B cell (primary cell): ENCODE measurements around the gene MMP14. TPM values are rescaled to one million over a fixed set of nuclear protein-coding genes. Genes with fewer than 3 reads are reported as not detected.

Source experiments
- ATAC-seq: fragments of 200-7000 bp; cut with Tn5 transposase; one replicate; pipeline ENCODE4 v1.10.0; 2021; ENCODE audit warnings: low read depth, mild to moderate bottlenecking, moderate number of reproducible peaks, moderate library complexity
- CTCF ChIA-PET: fragments of 350-600 bp; sonication (Branson Sonifier 250); formaldehyde crosslinking; loops from one replicate; lab custom pipeline; 2021; ENCODE audit warnings: antibody characterized with exemption, inconsistent platforms; lab: Charles Lee
- POLR2A ChIA-PET: fragments of 350-600 bp; sonication (Branson Sonifier 250); formaldehyde crosslinking; loops from one replicate; lab custom pipeline; 2021; ENCODE audit warnings: antibody characterized with exemption; lab: Charles Lee
- DNase-seq: peaks from one replicate; pipeline ENCODE4 v3.0.0; 2013
- H2AFZ ChIP-seq: 2 replicates; pipeline ENCODE4 v1.6.1; 2012; ENCODE audit warnings: mild to moderate bottlenecking, low read depth, low read length; ENCODE audit not compliant: insufficient read depth, poor library complexity, severe bottlenecking
- H3K27ac ChIP-seq, 2 donors: 1 replicate in 1 of 2; 2 replicates in 1 of 2; pipeline ENCODE4 v1.5.1; 2012 to 2013; ENCODE audit warnings: low read length in 2 of 2, mild to moderate bottlenecking in 2 of 2, moderate library complexity in 1 of 2
- H3K27me3 ChIP-seq, 4 experiments: fragments of 200-600 bp in 1 of 4; sonication (generic) in 1 of 4; replicated peaks in 1 of 4; 1 replicate in 2 of 4; 2 replicates in 2 of 4; pipeline versions ENCODE4 v1.6.1 to v1.7.0; 2013 to 2016; ENCODE audit warnings: low read length in 3 of 4, mild to moderate bottlenecking in 2 of 4, mixed read lengths in 1 of 4, moderate library complexity in 1 of 4; ENCODE audit not compliant: insufficient read depth in 4 of 4, control insufficient read depth in 3 of 4; ENCODE audit errors: control extremely low read depth in 1 of 4
- H3K36me3 ChIP-seq, 2 experiments: replicated peaks in 1 of 2; 1 replicate in 1 of 2; 2 replicates in 1 of 2; pipeline versions ENCODE4 v1.6.1 to v1.7.1; 2013; ENCODE audit warnings: low read length in 1 of 2; ENCODE audit not compliant: insufficient read depth in 2 of 2, control insufficient read depth in 1 of 2; ENCODE audit errors: control extremely low read depth in 1 of 2, extremely low read depth in 1 of 2
- H3K4me1 ChIP-seq, 2 donors: fragments of 200-600 bp in 1 of 2; sonication (generic) in 1 of 2; 1 replicate in 1 of 2; 2 replicates in 1 of 2; pipeline versions ENCODE4 v1.5.1 to v1.6.1; 2013 to 2017; ENCODE audit warnings: low read length in 2 of 2; ENCODE audit not compliant: control insufficient read depth in 2 of 2, insufficient read depth in 2 of 2
- H3K4me2 ChIP-seq: replicated peaks from 2 replicates; pipeline ENCODE3; 2012; ENCODE audit warnings: mild to moderate bottlenecking, low read depth, low read length; ENCODE audit not compliant: poor library complexity, severe bottlenecking
- H3K4me3 ChIP-seq, 5 experiments: fragments of 200-600 bp in 1 of 5; sonication (generic) in 1 of 5; 1 replicate in 3 of 5; 2 replicates in 2 of 5; pipeline versions ENCODE4 v1.5.1 to v1.7.0; 2011 to 2016; ENCODE audit warnings: low read length in 4 of 5, mild to moderate bottlenecking in 4 of 5, low read depth in 2 of 5, control low read depth in 1 of 5, moderate library complexity in 1 of 5; ENCODE audit not compliant: insufficient read depth in 1 of 5; ENCODE audit errors: control extremely low read depth in 1 of 5, extremely low read depth in 1 of 5
- H3K79me2 ChIP-seq: fragments of 200-600 bp; sonication (generic); one replicate; pipeline ENCODE4 v1.6.0; 2016; ENCODE audit warnings: low read length; ENCODE audit not compliant: control insufficient read depth, insufficient read depth
- H3K9ac ChIP-seq: fragments of 200-600 bp; sonication (generic); 2 replicates; pipeline ENCODE4 v1.6.1; 2017; ENCODE audit warnings: mild to moderate bottlenecking, low read length, moderate library complexity
- H3K9me3 ChIP-seq, 3 donors: one replicate each; pipeline versions ENCODE4 v1.6.1 to v1.7.1; 2013; ENCODE audit warnings: low read length in 2 of 3; ENCODE audit not compliant: control insufficient read depth in 2 of 3, insufficient read depth in 1 of 3; ENCODE audit errors: control extremely low read depth in 1 of 3
- H4K20me1 ChIP-seq: 2 replicates; pipeline ENCODE4 v1.6.0; 2012; ENCODE audit warnings: mild to moderate bottlenecking, low read length; ENCODE audit not compliant: insufficient read depth, control insufficient read depth, poor library complexity, severe bottlenecking
- H3K27ac Mint-ChIP-seq: one replicate; pipeline ENCODE4 v1.8.0; 2021; ENCODE audit warnings: mixed read lengths
- H3K27me3 Mint-ChIP-seq: one replicate; pipeline ENCODE4 v1.8.0; 2021; ENCODE audit warnings: mixed read lengths
- H3K4me1 Mint-ChIP-seq: one replicate; pipeline ENCODE4 v1.8.0; 2021; ENCODE audit warnings: mixed read lengths
- H3K4me3 Mint-ChIP-seq: one replicate; pipeline ENCODE4 v1.8.0; 2021; ENCODE audit warnings: mixed read lengths
- H3K9me3 Mint-ChIP-seq: one replicate; pipeline ENCODE4 v1.8.0; 2022; ENCODE audit warnings: mixed read lengths; ENCODE audit not compliant: insufficient read depth
- CTCF ChIP-seq: fragments of 200-600 bp; IDR thresholded peaks from one replicate; pipeline ENCODE4 v1.8.0; 2022; ENCODE audit warnings: antibody characterized with exemption, mild to moderate bottlenecking
- EZH2 ChIP-seq: IDR thresholded peaks from 2 replicates; pipeline ENCODE4 v1.6.1; 2012; ENCODE audit warnings: borderline replicate concordance, low read depth, mild to moderate bottlenecking, moderate library complexity, low read length; ENCODE audit not compliant: insufficient read depth, poor library complexity, severe bottlenecking
- WGBS: methylation state at CpG from one replicate; pipeline ENCODE4 v1.1.5; 2013; ENCODE audit warnings: missing lambda C conversion rate; ENCODE audit not compliant: insufficient coverage; 5-methylcytosine and 5-hydroxymethylcytosine counted together
- intact Hi-C: fragments of 100-400 bp; cut with micrococcal nuclease; formaldehyde crosslinking; loops from one replicate; pipeline ENCODE4 v1.10.0; 2022
- polyA plus RNA-seq: library from polyadenylated mRNA; depleted of rRNA; stranded (reverse); fragments of >200 nt; gene quantifications from 2 replicates; pipeline ENCODE4 v1.2.3, GENCODE V29; 2012
- total RNA-seq, 2 donors: library from RNA; stranded (reverse); fragments of 120-200 nt in 1 of 2; gene quantifications; 1 replicate in 1 of 2; 2 replicates in 1 of 2; pipeline versions ENCODE4 v1.2.3 to v1.2.4, GENCODE V29; 2013 to 2022

Gene MMP14
- total and polyA plus RNA-seq, 2 donors (not counting 1 experiment from before 2014, with no cell fraction given) = 1.0 to 3.5 TPM

GRCh38 chr14:22871224-22872032 lies 35.0 kb downstream of the MMP14 start, which contains the start of gene LRP10:
LRP10 (plus strand) TSS chr14:22871740; CDS start chr14:22872304, 564 bp downstream.
- peaks cover 2 to 35% of the 10 kb centered on the region in 2 experiments for H3K36me3 ChIP-seq
- intact Hi-C loops = loop anchor here (1.0 to 5.0 kb wide), 10 partner anchors 17 to 315 kb away; partner anchors contain the start of genes AJUBA, DAD1 and RBM23
- CTCF ChIA-PET = interaction anchor here (0.5 to 7.9 kb wide), 30 partner anchors 9 to 486 kb away, joined by 3 to 111 read pairs (median 6); partner anchors contain the start of genes AJUBA, CDH24, DAD1 and HAUS4
- H3K79me2 ChIP-seq = peaks cover 42% of the 10 kb centered on the region
- WGBS = under 1% methylated on average over 48 of the region's 50 CpGs
- peak within 1 kb of the TSS; percentile 76 for H2AFZ ChIP-seq
- DNase-seq (peak; percentile 88), ATAC-seq (peak; percentile 81)
- no peaks in the 10 kb centered on the region for H3K27me3 ChIP-seq
- peaks cover 31% of the 10 kb centered on the region for H4K20me1 ChIP-seq
- peak within 1 kb of the TSS; percentile 98 for H3K27ac Mint-ChIP-seq
- peaks cover 19 to 35% of the 10 kb centered on the region in 2 donors for H3K4me1 ChIP-seq
- peak within 1 kb of the TSS; percentile 96 for H3K4me3 Mint-ChIP-seq
- no peaks in the 10 kb centered on the region for H3K9me3 Mint-ChIP-seq
- H3K4me2 ChIP-seq = peak within 1 kb of the TSS; percentile 85
- H3K9me3 ChIP-seq = no peaks in the 10 kb centered on the region
- H3K4me1 Mint-ChIP-seq = peaks cover 34% of the 10 kb centered on the region
- TF ChIP-seq CTCF (no peak), EZH2 (no peak)
- peak within 1 kb of the TSS; percentile 96 for H3K9ac ChIP-seq
- H3K4me3 ChIP-seq = peak within 1 kb of the TSS; percentile 83 to 97 (median 92)
- no peaks in the 10 kb centered on the region for H3K27me3 Mint-ChIP-seq
- POLR2A ChIA-PET = interaction anchor here (0.6 to 4.6 kb wide), 13 partner anchors 10 to 117 kb away, joined by 3 to 61 read pairs (median 4); partner anchors contain the start of genes OXA1L and REM2
- peak within 1 kb of the TSS; percentile 84 to 88 for H3K27ac ChIP-seq
